ENCODE results near the gene GIMAP8. TPM values are rescaled to one million over a fixed set of nuclear protein-coding genes. Genes with fewer than 3 reads are reported as not detected.

GIMAP8 gene
- total RNA-seq, result 5.4 TPM

GRCh38 chr7:150450491-150451001 lies at the start of gene GIMAP8:
GIMAP8 (plus strand) TSS chr7:150450630; CDS start chr7:150466699, 16,069 bp downstream.
- DNase-seq, result no peak

GRCh38 chr7:150400788-150401423 lies 49.5 kb upstream of the GIMAP8 start:
- no peak for DNase-seq

GRCh38 chr7:150401424-150401790 lies 49.0 kb upstream of the GIMAP8 start:
- no peak for DNase-seq

GRCh38 chr7:150401861-150402631 lies 48.4 kb upstream of the GIMAP8 start:
- no peak for DNase-seq

- no peak for DNase-seq
Measured at GRCh38 chr7:150402671-150403321, 47.6 kb upstream of the GIMAP8 start.

GRCh38 chr7:150403376-150404171 lies 46.9 kb upstream of the GIMAP8 start:
- no peak for DNase-seq

- DNase-seq, result no peak
Measured at GRCh38 chr7:150404172-150404804, 46.1 kb upstream of the GIMAP8 start.

- DNase-seq, result peak; percentile 83
Measured at GRCh38 chr7:150404805-150405583, 45.4 kb upstream of the GIMAP8 start.

- DNase-seq, result no peak
Measured at GRCh38 chr7:150405584-150406311, 44.7 kb upstream of the GIMAP8 start.

- no peak for DNase-seq
Measured at GRCh38 chr7:150406312-150406566, 44.2 kb upstream of the GIMAP8 start.

GRCh38 chr7:150406567-150407421 lies 43.6 kb upstream of the GIMAP8 start:
- no peak for DNase-seq

- no peak for DNase-seq
Measured at GRCh38 chr7:150407588-150408392, 42.6 kb upstream of the GIMAP8 start.

GRCh38 chr7:150408393-150409299 lies 41.8 kb upstream of the GIMAP8 start:
- no peak for DNase-seq

GRCh38 chr7:150409300-150410030 lies 41.0 kb upstream of the GIMAP8 start:
- no peak for DNase-seq

GRCh38 chr7:150410131-150410530 lies 40.3 kb upstream of the GIMAP8 start:
- no peak for DNase-seq

- no peak for DNase-seq
Measured at GRCh38 chr7:150410680-150411346, 39.6 kb upstream of the GIMAP8 start.
